Inferior parietal cortex (tissue), 1 donor: ENCODE data around the gene ASRGL1.

ENCODE experiments used
- DNase-seq: peaks from one replicate; pipeline ENCODE4 v3.0.0-alpha.2; 2016; ENCODE audit errors: extremely low spot score

ASRGL1 gene

GRCh38 chr11:62416596-62416995 lies 79.3 kb downstream of the ASRGL1 start:
- no peak for DNase-seq

DNA sequence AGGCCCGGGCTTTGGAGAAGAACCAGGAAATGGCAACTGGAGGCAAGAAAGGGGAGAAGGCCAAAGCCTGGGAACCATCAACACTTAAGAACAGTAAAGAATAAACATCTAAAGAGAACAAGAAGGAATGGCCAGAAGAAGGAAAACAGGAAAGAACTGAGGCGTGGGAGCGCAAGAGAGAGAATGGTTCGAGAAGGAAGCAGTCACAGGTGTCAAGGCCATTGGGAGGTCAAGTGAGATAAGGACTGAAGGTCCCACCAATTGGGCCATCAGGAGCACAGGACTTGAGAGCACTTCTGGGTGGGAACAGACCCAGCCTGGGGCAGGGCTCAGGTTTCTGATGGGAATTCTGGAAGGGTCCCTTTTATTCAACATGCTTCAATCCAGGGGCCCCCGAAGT lies 80.9 kb downstream of the ASRGL1 start:
- DNase-seq, result no peak

DNA sequence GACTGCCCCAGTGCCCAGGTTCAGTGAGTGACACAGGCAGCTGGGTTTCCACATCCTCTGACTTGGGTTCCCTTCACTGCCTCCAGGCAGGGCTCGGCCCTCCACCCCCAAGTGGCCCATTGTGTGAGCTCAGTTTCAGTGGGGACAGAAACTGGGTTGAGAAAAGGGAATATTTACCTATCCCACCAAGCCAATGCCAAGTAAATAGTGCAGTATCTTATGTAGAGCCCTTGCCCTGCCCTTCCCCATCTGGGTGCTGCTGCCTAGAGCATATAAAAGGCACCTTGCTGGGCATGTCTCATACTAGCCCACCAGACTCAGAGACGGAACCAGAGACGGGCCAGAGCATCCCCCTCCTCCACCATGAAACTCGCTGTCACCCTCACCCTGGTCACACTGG lies 81.5 kb downstream of the ASRGL1 start, which contains the start of gene SCGB1A1:
Gene SCGB1A1 (plus strand): TSS at position 301 of the 400 bp plus-strand sequence. CDS start 63 bp downstream, at position 364.
- no peak for DNase-seq

DNA sequence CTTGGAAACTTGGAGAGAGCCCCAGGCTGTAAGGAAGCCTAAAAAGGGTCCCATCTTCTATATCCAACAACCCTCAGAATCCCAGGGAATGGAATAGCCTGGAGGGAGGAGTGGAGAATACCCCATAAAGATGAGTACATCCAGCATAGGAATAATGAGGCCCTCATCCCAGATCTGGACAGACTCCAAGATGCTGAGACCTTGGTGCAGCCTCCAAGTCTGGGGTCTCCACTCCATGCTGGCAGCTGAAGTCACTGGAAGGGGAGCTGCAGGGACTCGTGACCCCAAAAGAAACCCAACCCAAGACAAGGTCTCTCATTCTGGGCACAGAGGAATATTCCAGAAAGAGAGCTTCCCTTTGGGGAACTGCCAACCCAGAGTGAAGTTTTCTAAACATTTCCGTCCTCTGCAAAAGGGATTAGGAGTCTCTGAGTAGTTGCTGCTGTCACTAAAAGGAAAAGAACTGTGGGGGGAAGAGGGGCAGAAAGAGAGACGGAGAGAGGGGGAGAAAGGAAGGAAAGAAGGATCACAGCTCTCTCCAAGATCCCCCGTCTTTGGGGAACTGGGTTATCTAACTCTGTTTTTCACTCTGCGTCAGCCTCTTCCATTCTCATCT lies 82.2 kb downstream of the ASRGL1 start:
- DNase-seq, result no peak

- DNase-seq, result no peak
Measured at GRCh38 chr11:62419943-62420342, 82.7 kb downstream of the ASRGL1 start.

DNA sequence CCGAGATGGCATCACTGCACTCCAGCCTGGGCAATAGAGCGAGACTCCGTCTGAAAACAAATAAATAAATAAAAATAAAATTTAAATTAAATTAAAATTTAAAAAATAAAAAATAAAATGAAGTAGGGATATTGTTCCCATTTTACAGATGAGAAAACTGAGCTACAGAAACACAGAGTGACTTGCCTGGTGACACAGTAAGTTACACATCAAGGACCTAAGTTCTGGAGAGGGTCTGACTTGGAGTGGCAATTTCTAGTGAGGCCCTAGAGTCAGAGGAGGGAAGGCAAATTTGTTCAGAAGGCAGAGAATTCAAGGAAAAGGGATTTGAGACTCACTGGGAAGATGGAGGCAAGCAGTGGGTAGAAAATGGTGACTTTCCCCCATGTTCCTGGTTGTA lies 83.6 kb downstream of the ASRGL1 start:
- no peak for DNase-seq

GRCh38 chr11:62421996-62422395 lies 84.7 kb downstream of the ASRGL1 start:
- DNase-seq, result no peak

GRCh38 chr11:62423012-62423411 lies 85.8 kb downstream of the ASRGL1 start:
- DNase-seq, result no peak

GRCh38 chr11:62427630-62428233 lies 90.5 kb downstream of the ASRGL1 start:
- no peak for DNase-seq

DNA sequence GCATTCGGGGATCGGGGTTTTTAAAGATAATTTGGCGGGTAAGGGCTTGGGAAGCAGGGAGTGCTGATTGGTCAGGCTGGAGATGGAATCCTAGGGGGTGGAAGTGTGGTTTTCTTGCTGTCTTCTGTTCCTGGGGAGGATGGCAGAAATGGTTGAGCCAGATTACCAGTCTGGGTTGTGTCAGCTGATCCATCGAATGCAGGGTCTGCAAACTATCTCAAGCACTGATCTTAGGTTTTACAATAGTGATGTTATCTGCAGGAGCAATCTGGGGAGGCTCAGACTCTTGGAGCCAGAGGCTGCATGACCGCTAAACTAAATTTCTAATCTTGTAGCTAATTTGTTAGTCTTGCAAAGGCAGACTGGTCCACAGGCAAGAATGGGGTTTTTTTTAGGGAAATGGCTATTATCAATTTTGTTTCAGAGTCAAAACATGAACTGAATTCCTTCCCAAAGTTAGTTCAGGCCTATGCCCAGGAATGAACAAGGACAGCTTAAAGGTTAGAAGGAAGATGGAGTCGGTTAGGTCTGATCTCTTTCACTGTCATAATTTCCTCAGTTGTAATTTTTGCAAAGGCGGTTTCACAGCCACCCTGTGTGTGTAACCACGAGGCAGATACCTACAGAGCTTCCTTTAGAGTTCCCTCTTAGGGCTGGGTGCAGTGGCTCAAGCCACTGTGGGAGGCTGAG lies 91.8 kb downstream of the ASRGL1 start:
- DNase-seq, result no peak

- DNase-seq, result no peak
Measured at GRCh38 chr11:62430425-62430824, 93.2 kb downstream of the ASRGL1 start.

- no peak for DNase-seq
Measured at GRCh38 chr11:62431171-62431901, 94.1 kb downstream of the ASRGL1 start.

GRCh38 chr11:62432695-62433094 lies 95.4 kb downstream of the ASRGL1 start:
- DNase-seq, result no peak

GRCh38 chr11:62433141-62433903 lies 96.1 kb downstream of the ASRGL1 start:
- no peak for DNase-seq

DNA sequence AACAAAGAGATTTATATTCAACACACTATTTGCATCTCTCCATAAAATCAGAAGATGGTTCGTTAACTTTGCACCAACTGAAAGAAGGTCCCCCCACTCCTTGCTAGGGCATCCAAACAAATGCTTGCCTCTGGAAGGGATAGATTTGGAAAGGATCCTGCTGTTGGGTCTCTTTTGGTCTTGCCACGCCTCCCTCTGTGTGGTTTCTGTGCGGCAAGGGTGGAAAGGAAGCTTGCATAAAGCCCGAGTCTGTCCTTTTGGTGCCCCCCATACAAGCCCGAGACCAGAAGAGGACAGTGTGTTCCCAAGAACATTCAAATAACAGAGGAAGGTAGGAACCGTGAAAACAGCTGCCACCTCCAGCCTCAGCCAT lies 96.6 kb downstream of the ASRGL1 start:
- no peak for DNase-seq

DNA sequence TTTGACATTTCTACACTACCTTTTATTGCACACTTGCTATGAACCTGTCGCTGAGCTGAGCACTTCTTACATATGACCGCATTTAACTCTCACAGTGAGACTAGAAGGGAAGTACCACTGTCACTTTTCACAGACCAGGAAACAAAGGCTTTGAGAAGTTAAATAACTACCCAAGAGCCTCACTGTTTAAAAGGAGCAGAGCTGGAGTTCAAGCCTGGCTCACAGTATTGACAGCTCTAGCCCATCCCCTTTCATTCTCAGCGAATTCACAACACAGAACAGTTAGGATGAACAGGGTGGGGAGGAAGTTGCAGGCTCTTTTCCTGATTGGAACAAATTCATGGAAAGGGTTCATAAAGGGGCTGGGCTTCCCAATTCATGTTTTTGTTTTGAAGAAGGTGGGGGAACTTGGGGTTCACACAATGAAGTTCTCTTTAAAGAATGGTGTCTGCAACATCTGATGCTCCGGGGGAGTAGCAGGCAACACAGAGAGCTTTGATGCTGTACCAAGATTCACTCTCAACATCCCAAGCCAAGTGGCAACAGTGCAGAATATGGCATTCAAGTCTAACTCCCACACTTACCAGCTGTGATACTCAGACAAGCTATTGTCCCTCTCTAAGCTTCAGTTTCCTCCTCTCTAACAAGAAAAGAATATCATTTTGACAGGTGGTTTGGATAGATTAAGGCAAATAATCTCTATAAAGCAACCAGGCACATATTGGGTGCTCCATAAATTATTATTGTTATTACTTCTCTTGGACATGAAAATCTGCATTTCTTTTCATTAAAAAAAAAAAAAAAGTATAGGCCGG lies 98.8 kb downstream of the ASRGL1 start:
- DNase-seq, result peak; percentile 47

GRCh38 chr11:62437616-62438015 lies 100.4 kb downstream of the ASRGL1 start:
- no peak for DNase-seq

DNA sequence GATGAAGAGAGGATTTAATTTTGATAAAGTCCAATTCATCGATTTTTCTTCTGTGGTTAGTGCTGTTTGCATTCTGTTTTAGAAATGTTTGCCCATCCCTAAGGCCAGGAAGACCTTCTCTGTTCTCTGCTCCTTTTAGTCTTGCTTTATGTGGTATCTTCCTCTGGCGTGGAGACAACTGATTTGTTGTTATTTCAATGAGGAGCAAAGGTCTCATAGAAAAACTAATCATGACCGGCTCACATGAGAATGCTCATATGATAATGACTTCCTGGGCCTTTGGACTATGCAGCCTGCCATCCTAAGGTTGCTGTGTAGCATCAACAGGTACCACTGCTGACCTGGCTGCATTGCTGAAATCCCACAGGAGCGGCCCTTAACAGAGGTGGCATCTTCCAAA lies 101.4 kb downstream of the ASRGL1 start:
- no peak for DNase-seq

GRCh38 chr11:62439785-62440602 lies 102.7 kb downstream of the ASRGL1 start:
- no peak for DNase-seq
